ENCODE data around the gene NRBF2.

DNA sequence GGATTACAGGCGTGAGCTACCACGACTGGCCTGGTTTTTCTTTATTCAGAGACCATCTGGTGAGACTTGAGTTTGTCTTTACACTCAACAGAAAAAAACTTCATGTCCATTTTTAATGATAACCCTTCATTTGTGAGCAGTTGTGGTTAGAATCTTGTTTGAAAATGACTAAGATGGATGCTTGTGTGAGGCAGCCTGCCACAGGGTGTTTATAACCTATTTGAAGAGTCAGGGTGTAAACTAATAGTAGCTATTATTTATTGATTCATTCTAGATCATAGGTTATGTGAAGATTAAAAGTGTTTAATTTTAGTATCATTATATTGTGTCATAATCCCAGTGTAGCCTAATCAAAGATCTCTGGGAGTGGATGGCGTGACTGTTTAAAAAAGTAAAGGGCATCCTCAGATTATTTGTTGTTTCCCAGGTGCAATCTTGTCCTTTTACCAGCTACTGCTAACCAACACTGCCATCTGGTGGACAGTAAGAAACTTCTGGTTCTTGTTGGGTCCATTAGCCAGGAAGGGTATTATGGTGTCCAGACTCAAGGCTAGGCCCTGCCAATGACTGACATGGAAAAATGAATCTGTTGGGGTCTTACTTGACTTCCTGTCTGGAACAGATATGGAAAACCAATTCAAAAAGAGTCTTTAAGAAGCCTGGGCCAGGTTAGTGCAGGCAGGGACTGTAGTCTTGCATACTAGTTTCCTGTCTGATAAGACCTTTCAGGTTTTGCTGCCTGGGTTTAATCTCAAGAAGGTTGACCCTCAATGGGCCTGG lies 24.9 kb downstream of the NRBF2 start:
- TF ChIP-seq, protein P1, sequence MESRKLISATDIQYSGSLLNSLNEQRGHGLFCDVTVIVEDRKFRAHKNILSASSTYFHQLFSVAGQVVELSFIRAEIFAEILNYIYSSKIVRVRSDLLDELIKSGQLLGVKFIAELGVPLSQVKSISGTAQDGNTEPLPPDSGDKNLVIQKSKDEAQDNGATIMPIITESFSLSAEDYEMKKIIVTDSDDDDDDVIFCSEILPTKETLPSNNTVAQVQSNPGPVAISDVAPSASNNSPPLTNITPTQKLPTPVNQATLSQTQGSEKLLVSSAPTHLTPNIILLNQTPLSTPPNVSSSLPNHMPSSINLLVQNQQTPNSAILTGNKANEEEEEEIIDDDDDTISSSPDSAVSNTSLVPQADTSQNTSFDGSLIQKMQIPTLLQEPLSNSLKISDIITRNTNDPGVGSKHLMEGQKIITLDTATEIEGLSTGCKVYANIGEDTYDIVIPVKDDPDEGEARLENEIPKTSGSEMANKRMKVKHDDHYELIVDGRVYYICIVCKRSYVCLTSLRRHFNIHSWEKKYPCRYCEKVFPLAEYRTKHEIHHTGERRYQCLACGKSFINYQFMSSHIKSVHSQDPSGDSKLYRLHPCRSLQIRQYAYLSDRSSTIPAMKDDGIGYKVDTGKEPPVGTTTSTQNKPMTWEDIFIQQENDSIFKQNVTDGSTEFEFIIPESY (CRISPR knock-in tag; IDR thresholded peaks at IDR 0.05), result no peak
- TF ChIP-seq, protein P2, sequence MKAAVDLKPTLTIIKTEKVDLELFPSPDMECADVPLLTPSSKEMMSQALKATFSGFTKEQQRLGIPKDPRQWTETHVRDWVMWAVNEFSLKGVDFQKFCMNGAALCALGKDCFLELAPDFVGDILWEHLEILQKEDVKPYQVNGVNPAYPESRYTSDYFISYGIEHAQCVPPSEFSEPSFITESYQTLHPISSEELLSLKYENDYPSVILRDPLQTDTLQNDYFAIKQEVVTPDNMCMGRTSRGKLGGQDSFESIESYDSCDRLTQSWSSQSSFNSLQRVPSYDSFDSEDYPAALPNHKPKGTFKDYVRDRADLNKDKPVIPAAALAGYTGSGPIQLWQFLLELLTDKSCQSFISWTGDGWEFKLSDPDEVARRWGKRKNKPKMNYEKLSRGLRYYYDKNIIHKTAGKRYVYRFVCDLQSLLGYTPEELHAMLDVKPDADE (conservative IDR thresholded peaks at IDR 0.05; ENCODE audit: control insufficient read depth, low read depth, low read length), result no peak
